A549 treated with AZD2906 at 1 μM for 4 hours (cell line): ENCODE data around the gene OR2D2. TPM values are rescaled to one million over a fixed set of nuclear protein-coding genes. Genes with fewer than 3 reads are reported as not detected.

Experiments used
- total RNA-seq: library from RNA; stranded (reverse); fragments of 200-300 nt; extraction: Qiagen RNA extraction; gene quantifications from 5 replicates; pipeline ENCODE4 v1.2.3, GENCODE V29; 2022

Gene OR2D2, protein sequence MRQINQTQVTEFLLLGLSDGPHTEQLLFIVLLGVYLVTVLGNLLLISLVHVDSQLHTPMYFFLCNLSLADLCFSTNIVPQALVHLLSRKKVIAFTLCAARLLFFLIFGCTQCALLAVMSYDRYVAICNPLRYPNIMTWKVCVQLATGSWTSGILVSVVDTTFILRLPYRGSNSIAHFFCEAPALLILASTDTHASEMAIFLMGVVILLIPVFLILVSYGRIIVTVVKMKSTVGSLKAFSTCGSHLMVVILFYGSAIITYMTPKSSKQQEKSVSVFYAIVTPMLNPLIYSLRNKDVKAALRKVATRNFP
- not detected in 5 replicates for total RNA-seq

DNA sequence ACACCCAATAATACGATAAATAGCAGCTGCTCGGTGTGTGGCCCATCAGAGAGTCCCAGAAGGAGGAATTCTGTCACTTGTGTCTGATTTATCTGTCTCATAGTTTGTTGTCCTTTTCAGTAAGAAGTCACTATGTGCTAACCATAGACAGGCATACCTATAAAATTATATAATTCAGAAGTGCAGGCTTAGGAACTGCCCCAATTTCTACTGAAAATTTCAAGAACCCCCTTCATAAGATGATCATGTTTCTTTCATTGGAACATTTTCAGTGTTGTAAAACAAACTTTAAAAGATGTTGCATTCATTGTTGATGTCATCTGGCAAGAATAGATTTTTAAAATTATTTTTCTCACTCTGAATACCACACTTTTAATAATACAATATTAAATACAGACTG lies at the start of gene OR2D2:
Gene OR2D2 (minus strand): TSS at position 101 of the 400 bp plus-strand sequence. CDS start 0 bp downstream, at position 101.

DNA sequence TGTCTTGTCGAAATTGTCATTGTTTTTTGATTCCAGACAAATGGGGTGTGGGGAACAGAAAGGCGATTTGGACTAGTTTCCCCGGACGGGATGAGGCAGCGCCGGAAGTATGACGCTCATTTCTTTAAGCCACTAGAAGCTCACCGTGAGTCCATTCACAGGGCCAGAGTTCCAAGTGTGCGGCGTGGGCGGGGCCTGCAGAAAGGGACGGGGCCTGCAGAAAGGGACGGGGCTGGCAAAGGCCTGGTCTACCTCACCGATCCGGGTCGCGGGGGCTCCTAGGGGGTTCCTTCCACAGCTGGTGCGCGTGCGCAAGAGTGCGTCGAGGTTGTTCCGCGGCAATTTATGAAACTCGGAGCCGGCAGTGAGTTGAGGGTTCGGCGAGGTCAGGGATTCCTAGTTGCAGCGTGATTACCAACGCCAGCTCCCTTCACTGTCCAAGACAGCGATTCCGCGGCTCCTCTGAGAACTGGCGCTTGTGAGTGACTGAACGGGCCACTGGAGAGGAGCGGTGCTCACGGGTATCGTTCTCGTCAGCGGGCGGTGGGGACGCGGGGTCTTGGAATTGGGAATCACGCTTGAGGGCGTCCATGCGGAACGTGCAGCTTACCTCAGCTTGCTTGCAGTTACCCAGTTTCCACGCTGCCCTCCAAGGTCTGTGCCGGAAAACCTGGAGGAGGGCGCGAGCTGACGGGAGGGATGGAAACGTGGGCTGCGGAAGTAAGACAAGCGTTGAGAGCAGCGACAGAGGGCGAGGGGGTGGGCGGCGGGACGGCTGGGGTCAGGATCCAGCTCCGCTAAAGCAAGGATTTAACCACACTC lies 34.1 kb upstream of the OR2D2 start, which contains the start of gene ZNF215:
Gene ZNF215 (plus strand): TSS at position 219 of the 822 bp plus-strand sequence. CDS start 5,847 bp downstream, outside the sequence.

DNA sequence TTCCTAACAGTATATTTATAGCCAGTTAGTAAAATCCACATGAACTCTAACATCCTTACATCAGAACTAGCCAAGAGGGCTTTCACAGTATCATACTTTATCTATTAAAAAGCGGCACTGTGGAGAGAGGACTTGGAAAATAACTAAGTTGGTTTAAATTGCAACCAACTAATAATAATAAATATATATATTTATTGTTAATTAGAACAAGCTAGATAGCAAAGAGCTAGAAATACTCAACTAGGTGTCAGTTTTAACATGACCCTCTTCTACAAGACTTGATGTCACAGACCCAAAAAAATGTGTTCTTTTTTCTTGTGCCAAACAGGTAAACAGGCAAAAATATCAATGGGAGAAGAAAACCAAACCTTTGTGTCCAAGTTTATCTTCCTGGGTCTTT lies 28.4 kb upstream of the OR2D2 start, which contains the start of gene OR2D3:
Gene OR2D3 (plus strand): TSS at position 301 of the 400 bp plus-strand sequence. CDS start 0 bp downstream, at position 301.

DNA sequence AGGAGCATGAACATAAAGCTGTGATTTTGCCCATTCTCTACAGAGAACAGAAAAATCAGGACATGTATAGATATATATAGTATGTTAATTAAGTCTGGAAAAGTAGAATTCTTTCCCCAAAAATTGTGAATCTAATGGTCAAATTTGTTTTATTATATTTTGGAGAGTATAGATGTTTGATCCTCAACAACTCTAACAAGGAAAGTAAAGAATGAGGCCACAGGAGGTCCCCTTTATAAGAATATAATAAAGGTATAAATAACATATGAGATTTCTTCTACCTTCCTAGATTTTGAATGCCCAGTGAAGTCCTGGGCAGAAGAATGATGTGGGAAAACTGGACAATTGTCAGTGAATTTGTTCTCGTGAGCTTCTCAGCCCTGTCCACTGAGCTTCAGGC lies 16.0 kb downstream of the OR2D2 start, which contains the start of gene OR10A4:
Gene OR10A4 (plus strand): TSS at position 301 of the 400 bp plus-strand sequence. CDS start 23 bp downstream, at position 324.

DNA sequence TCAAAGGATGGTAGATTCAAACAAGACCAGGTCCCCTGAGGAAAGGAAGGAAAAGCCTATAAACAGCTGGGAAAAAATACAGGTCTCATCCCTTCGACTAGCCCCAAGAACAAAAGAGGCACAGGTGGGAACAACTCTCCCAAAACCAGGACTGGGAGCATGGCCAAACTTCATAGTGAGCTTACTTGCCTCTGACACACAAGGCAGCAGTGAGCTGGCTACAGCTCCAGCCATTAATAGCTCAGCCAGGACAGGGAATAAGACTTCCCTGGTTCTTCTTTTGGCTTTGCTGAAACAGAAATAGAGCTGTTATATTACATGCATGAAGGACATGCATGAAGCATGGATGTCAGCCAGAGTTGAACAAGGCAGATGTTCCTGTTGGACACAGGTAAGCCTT lies 29.3 kb downstream of the OR2D2 start, which contains the start of gene OR10A2:
Gene OR10A2 (plus strand): TSS at position 97 of the 400 bp plus-strand sequence. CDS start 6,698 bp downstream, outside the sequence.

DNA sequence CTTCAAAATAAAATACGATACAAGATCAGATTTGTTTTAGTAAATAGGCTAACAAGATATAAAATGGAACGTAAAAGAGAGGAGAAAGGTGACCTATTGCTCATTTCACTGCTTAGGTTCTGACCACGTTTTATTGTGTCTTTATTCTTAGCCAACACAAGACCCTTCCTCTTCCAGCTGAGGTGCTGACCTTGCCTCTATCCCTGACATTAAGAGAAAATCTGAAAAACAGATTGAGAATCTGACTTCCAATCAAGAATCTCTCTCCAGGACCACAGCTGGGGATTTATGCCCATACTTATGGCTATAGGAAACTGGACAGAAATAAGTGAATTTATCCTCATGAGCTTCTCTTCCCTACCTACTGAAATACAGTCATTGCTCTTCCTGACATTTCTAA lies 46.9 kb downstream of the OR2D2 start, which contains the start of gene OR10A5:
Gene OR10A5 (plus strand): TSS at position 301 of the 400 bp plus-strand sequence. CDS start 0 bp downstream, at position 301.

Other genes starting within 250 kb of the OR2D2 start
- gene DCHS1, start 236.7 kb downstream of the OR2D2 start, total RNA-seq: 0.07 to 0.08 TPM (median 0.07 TPM) in 5 replicates
- gene MRPL17, start 209.2 kb downstream of the OR2D2 start, total RNA-seq: 88.3 to 99.9 TPM (median 90.9 TPM) in 5 replicates
- 0.06 to 0.11 TPM in 2 of 5 replicates, not detected in the others for gene OR2AG2, start 120.5 kb downstream of the OR2D2 start, total RNA-seq
- not detected in 5 replicates for gene OR2AG1, start 109.5 kb downstream of the OR2D2 start, total RNA-seq
- not detected in 5 replicates for gene OR6A2, start 92.8 kb downstream of the OR2D2 start, total RNA-seq
- not detected in 5 replicates for gene OR10A5, start 46.8 kb downstream of the OR2D2 start, total RNA-seq
- not detected in 5 replicates for gene OR10A2, start 29.4 kb downstream of the OR2D2 start, total RNA-seq
- gene OR10A4, start 15.9 kb downstream of the OR2D2 start, total RNA-seq: not detected in 5 replicates
- gene OR2D3, start 28.5 kb upstream of the OR2D2 start, total RNA-seq: not detected in 5 replicates
- 0.77 to 1.1 TPM (median 0.86 TPM) in 5 replicates for gene ZNF215, start 33.9 kb upstream of the OR2D2 start, total RNA-seq
- gene ZNF214, start 127.8 kb upstream of the OR2D2 start, total RNA-seq: 0.72 to 1.2 TPM (median 0.93 TPM) in 5 replicates
- gene NLRP14, start 128.0 kb upstream of the OR2D2 start, total RNA-seq: not detected in 5 replicates
- not detected in 5 replicates for gene RBMXL2, start 196.5 kb upstream of the OR2D2 start, total RNA-seq